ENCODE measurements around the gene CEP162. TPM values are rescaled to one million over a fixed set of nuclear protein-coding genes. Genes with fewer than 3 reads are reported as not detected.
"Not testable (repeated sequence)": the region's sequence is repeated elsewhere in the genome, so short reads cannot be mapped to it uniquely, and the experiment has no call there.

CEP162 gene
- total and polyA plus RNA-seq, 2 of the 8 experiments (the other 6 are each of a cell fraction or from before 2014, with no cell fraction given) = 1.3 to 10.6 TPM

DNA sequence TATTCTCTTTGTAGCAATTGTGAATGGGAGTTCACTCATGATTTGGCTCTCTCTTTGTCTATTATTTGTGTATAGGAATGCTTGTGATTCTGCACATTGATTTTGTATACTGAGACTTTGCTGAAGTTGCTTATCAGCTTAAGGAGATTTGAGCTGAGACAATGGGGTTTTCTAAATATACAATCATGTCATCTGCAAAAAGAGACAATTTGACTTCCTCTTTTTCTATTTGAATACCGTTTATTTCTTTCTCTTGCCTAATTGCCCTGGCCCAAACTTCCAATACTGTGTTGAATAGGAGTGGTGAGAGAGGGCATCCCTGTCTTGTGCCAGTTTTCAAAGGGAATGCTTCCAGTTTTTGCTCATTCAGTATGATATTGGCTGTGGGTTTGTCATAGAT, 116.1 kb downstream of the CEP162 start:
- H4K91ac ChIP-seq (replicated peaks; ENCODE audit: insufficient read length, low read length); H4K5ac ChIP-seq (ENCODE audit: insufficient read length, low read depth, low read length); H2AFZ ChIP-seq (ENCODE audit: low read length); H2BK120ac ChIP-seq (replicated peaks; ENCODE audit: low read depth, low read length); H3K27me3 ChIP-seq (replicated peaks in 1 of 4; ENCODE audit: control insufficient read depth in 3 of 4, extremely low read depth in 1 of 4, insufficient read depth in 3 of 4, low read length in 3 of 4); DNase-seq (ENCODE audit: low read depth in 1 of 2, low spot score in 2 of 2); H4K8ac ChIP-seq (ENCODE audit: extremely low read depth, insufficient read depth, low read length); H3K79me2 ChIP-seq (ENCODE audit: control insufficient read depth in 1 of 2, insufficient read depth in 2 of 2, low read length in 2 of 2); H3K9ac ChIP-seq (replicated peaks in 1 of 4; ENCODE audit: extremely low read depth in 1 of 4, low read depth in 3 of 4, low read length in 3 of 4); H3K9me3 ChIP-seq (ENCODE audit: insufficient read depth in 2 of 2, low read depth in 1 of 2, low read length in 1 of 2); H3K36me3 ChIP-seq (ENCODE audit: control insufficient read depth in 2 of 4, insufficient read depth in 4 of 4, low read length in 3 of 4); H3K14ac ChIP-seq (ENCODE audit: insufficient read length); H2AK5ac ChIP-seq (ENCODE audit: low read depth, low read length); H2BK5ac ChIP-seq (ENCODE audit: low read depth, low read length); H3K4me2 ChIP-seq (ENCODE audit: insufficient read depth in 1 of 2, low read depth in 2 of 2, low read length in 2 of 2); FAIRE-seq; H3K56ac ChIP-seq (replicated peaks; ENCODE audit: insufficient read length, low read depth, low read length); H2BK12ac ChIP-seq (ENCODE audit: low read depth, low read length); H3K4me3 ChIP-seq (ENCODE audit: extremely low read depth in 1 of 4, insufficient read depth in 2 of 4, low read depth in 3 of 4, low read length in 4 of 4); H3K18ac ChIP-seq (ENCODE audit: extremely low read depth, low read length); H3K23ac ChIP-seq (ENCODE audit: insufficient read length); POLR2A ChIA-PET (ENCODE audit: partially characterized antibody); H3K27ac ChIP-seq (ENCODE audit: low read depth, low read length); H3K79me1 ChIP-seq (ENCODE audit: low read depth, low read length); H2BK15ac ChIP-seq (ENCODE audit: low read length); H4K20me1 ChIP-seq (replicated peaks in 1 of 2; ENCODE audit: control insufficient read depth in 1 of 2, insufficient read depth in 2 of 2, low read length in 2 of 2); H3K4me1 ChIP-seq (replicated peaks in 1 of 4; ENCODE audit: control insufficient read depth in 3 of 4, insufficient read depth in 4 of 4, low read length in 3 of 4); H3K4ac ChIP-seq (replicated peaks; ENCODE audit: insufficient read length, low read depth, low read length); H2BK20ac ChIP-seq (ENCODE audit: low read length); H3K23me2 ChIP-seq (ENCODE audit: low read depth, low read length): not testable (repeated sequence)
- WGBS, 2 experiments (ENCODE audit: extremely low coverage in 1 of 2, insufficient coverage in 1 of 2, insufficient read length in 1 of 2, insufficient replicate concordance in 2 of 2, low coverage in 1 of 2, low lambda C conversion rate in 2 of 2, missing lambda C conversion rate in 1 of 2) = 88% methylated on average over 1 of the region's 1 CpG; no CpG with 5 or more reads in 1 of the 2 experiments
- CTCF ChIA-PET (ENCODE audit: partially characterized antibody) = interaction anchor here (0.6 to 1.0 kb wide), 2 partner anchors 8 to 249 kb away, joined by 3 to 4 read pairs; no protein-coding TSS in a partner anchor

All from H1 (cell line).